HEK293 (cell line): Measurements from ENCODE around the gene OR5H2.

ENCODE experiments used
- CTCF ChIA-PET: fragments of 350-600 bp; formaldehyde crosslinking; extraction: SDS; loops from one replicate; lab custom pipeline; 2021; ENCODE audit warnings: antibody characterized with exemption; lab: Yijun Ruan, JAX
- POLR2A ChIA-PET: fragments of 300-600 bp; formaldehyde crosslinking; extraction: SDS; loops from one replicate; lab custom pipeline; 2020; ENCODE audit warnings: antibody characterized with exemption, inconsistent platforms; lab: Yijun Ruan, JAX
- H3K27ac ChIP-seq: fragments of 200-500 bp; sonication (Bioruptor generic); 2 replicates; pipeline ENCODE4 v1.5.1; 2014; ENCODE audit warnings: low read depth, low read length, control low read depth, inconsistent platforms; ENCODE audit errors: extremely low read depth
- H3K36me3 ChIP-seq, 2 experiments: fragments of 200-500 bp in 1 of 2; sonication (Bioruptor generic) in 1 of 2; 1 replicate in 1 of 2; 2 replicates in 1 of 2; pipeline ENCODE4 v1.5.1; 2014 to 2017; ENCODE audit warnings: inconsistent platforms in 2 of 2, low read length in 2 of 2; ENCODE audit not compliant: control insufficient read depth in 2 of 2, insufficient read depth in 1 of 2
- H3K4me1 ChIP-seq: fragments of 200-500 bp; sonication (Bioruptor generic); 2 replicates; pipeline ENCODE4 v1.5.1; 2014; ENCODE audit warnings: mild to moderate bottlenecking, low read length, inconsistent platforms; ENCODE audit not compliant: control insufficient read depth, insufficient read depth
- H3K4me3 ChIP-seq: 2 replicates; pipeline ENCODE4 v1.5.1; 2011; ENCODE audit warnings: low read depth, mild to moderate bottlenecking, control low read depth, low read length, moderate library complexity
- H3K9me3 ChIP-seq: fragments of 200-500 bp; sonication (Bioruptor generic); 2 replicates; pipeline ENCODE4 v1.5.1; 2014; ENCODE audit warnings: low read depth, low read length, inconsistent platforms; ENCODE audit not compliant: control insufficient read depth, insufficient read depth
- GLIS1 ChIP-seq: fragments of 450-650 bp; formaldehyde crosslinking; IDR thresholded peaks from 2 replicates; pipeline ENCODE4 v1.5.1; 2016; ENCODE audit warnings: missing biosample characterization, missing genetic modification characterization
- HOXC10 ChIP-seq: sonication (generic); formaldehyde crosslinking; IDR thresholded peaks from 2 replicates; pipeline ENCODE4 v1.8.1; 2023; ENCODE audit warnings: mild to moderate bottlenecking, missing genetic modification reagents
- KLF1 ChIP-seq: fragments of 450-650 bp; formaldehyde crosslinking; IDR thresholded peaks from 2 replicates; pipeline ENCODE4 v1.5.1; 2016; ENCODE audit warnings: missing biosample characterization, missing genetic modification characterization
- MEIS1 ChIP-seq: sonication (generic); formaldehyde crosslinking; IDR thresholded peaks from 2 replicates; pipeline ENCODE4 v1.8.1; 2022; ENCODE audit warnings: missing genetic modification reagents, mild to moderate bottlenecking, borderline replicate concordance
- TRIM28 ChIP-seq: IDR thresholded peaks from 2 replicates; pipeline ENCODE4 v1.6.1; 2011; ENCODE audit warnings: low read length, control low read depth, borderline replicate concordance
- WT1 ChIP-seq: fragments of 450-650 bp; formaldehyde crosslinking; IDR thresholded peaks from 2 replicates; pipeline ENCODE4 v1.5.1; 2016; ENCODE audit warnings: missing biosample characterization, missing genetic modification characterization
- ZBTB1 ChIP-seq: fragments of 450-650 bp; formaldehyde crosslinking; IDR thresholded peaks from 2 replicates; pipeline ENCODE4 v1.5.1; 2016; ENCODE audit warnings: missing biosample characterization, missing genetic modification characterization
- ZIC2 ChIP-seq: fragments of 450-650 bp; formaldehyde crosslinking; IDR thresholded peaks from 2 replicates; pipeline ENCODE4 v1.5.1; 2016; ENCODE audit warnings: missing biosample characterization, missing genetic modification characterization
- ZNF121 ChIP-seq: fragments of 450-650 bp; formaldehyde crosslinking; IDR thresholded peaks from 2 replicates; pipeline ENCODE4 v1.5.1; 2016; ENCODE audit warnings: missing biosample characterization, missing genetic modification characterization
- ZNF19 ChIP-seq: fragments of 450-650 bp; formaldehyde crosslinking; IDR thresholded peaks from 2 replicates; pipeline ENCODE4; 2016; ENCODE audit warnings: missing biosample characterization, missing genetic modification characterization, low read depth
- ZNF214 ChIP-seq: fragments of 450-650 bp; formaldehyde crosslinking; IDR thresholded peaks from 2 replicates; pipeline ENCODE4 v1.5.1; 2017; ENCODE audit warnings: missing biosample characterization, mild to moderate bottlenecking, missing genetic modification characterization, borderline replicate concordance
- ZNF324 ChIP-seq: fragments of 450-650 bp; formaldehyde crosslinking; IDR thresholded peaks from 2 replicates; pipeline ENCODE4 v1.5.1; 2016; ENCODE audit warnings: missing biosample characterization, missing genetic modification characterization
- ZNF350 ChIP-seq: fragments of 450-650 bp; formaldehyde crosslinking; IDR thresholded peaks from 2 replicates; pipeline ENCODE4 v1.5.0; 2017; ENCODE audit warnings: missing biosample characterization, mild to moderate bottlenecking, missing genetic modification characterization
- ZNF473 ChIP-seq: fragments of 450-650 bp; formaldehyde crosslinking; IDR thresholded peaks from 2 replicates; pipeline ENCODE4 v1.5.1; 2017; ENCODE audit warnings: missing biosample characterization, missing genetic modification characterization
- ZNF510 ChIP-seq: fragments of 450-650 bp; formaldehyde crosslinking; IDR thresholded peaks from 2 replicates; pipeline ENCODE4 v1.5.1; 2018; ENCODE audit warnings: mild to moderate bottlenecking, missing genetic modification characterization, missing biosample characterization; ENCODE audit not compliant: insufficient replicate concordance
- ZNF571 ChIP-seq: fragments of 450-650 bp; formaldehyde crosslinking; IDR thresholded peaks from 2 replicates; pipeline ENCODE4 v1.5.0; 2017; ENCODE audit warnings: missing biosample characterization, missing genetic modification characterization
- ZNF629 ChIP-seq: fragments of 450-650 bp; formaldehyde crosslinking; IDR thresholded peaks from 2 replicates; pipeline ENCODE4 v1.5.1; 2017; ENCODE audit warnings: missing biosample characterization, missing genetic modification characterization
- ZNF654 ChIP-seq: fragments of 450-650 bp; formaldehyde crosslinking; IDR thresholded peaks from 2 replicates; pipeline ENCODE4 v1.5.1; 2016; ENCODE audit warnings: low read depth, missing biosample characterization, missing genetic modification characterization
- ZNF677 ChIP-seq: fragments of 450-650 bp; IDR thresholded peaks from 2 replicates; pipeline ENCODE4 v1.5.0; 2018; ENCODE audit warnings: missing biosample characterization, mild to moderate bottlenecking, missing genetic modification characterization, moderate library complexity
- ZNF777 ChIP-seq: fragments of 450-650 bp; formaldehyde crosslinking; IDR thresholded peaks from 2 replicates; pipeline ENCODE4 v1.5.1; 2017; ENCODE audit warnings: missing biosample characterization, missing genetic modification characterization, borderline replicate concordance
- ZSCAN30 ChIP-seq: fragments of 450-650 bp; IDR thresholded peaks from 2 replicates; pipeline ENCODE4 v1.5.1; 2018; ENCODE audit warnings: missing biosample characterization, mild to moderate bottlenecking, missing genetic modification characterization, moderate library complexity
- TF ChIP-seq, protein P1 (sequence below): fragments of 450-650 bp; formaldehyde crosslinking; IDR thresholded peaks from 2 replicates; pipeline ENCODE4 v1.5.1; 2016; ENCODE audit warnings: missing biosample characterization, missing genetic modification characterization
- TF ChIP-seq, protein P2 (sequence below): sonication (generic); formaldehyde crosslinking; IDR thresholded peaks from 2 replicates; pipeline ENCODE4 v1.8.1; 2022; ENCODE audit warnings: mild to moderate bottlenecking, moderate library complexity, missing genetic modification reagents
- TF ChIP-seq, protein P3 (sequence below): fragments of 450-650 bp; formaldehyde crosslinking; conservative IDR thresholded peaks from 2 replicates; pipeline ENCODE4 v1.5.1; 2016; ENCODE audit warnings: low read depth, missing biosample characterization, missing genetic modification characterization
- TF ChIP-seq, protein P4 (sequence below): fragments of 450-650 bp; formaldehyde crosslinking; IDR thresholded peaks from 2 replicates; pipeline ENCODE4 v1.5.1; 2016; ENCODE audit warnings: missing biosample characterization, missing genetic modification characterization

OR5H2 gene

DNA sequence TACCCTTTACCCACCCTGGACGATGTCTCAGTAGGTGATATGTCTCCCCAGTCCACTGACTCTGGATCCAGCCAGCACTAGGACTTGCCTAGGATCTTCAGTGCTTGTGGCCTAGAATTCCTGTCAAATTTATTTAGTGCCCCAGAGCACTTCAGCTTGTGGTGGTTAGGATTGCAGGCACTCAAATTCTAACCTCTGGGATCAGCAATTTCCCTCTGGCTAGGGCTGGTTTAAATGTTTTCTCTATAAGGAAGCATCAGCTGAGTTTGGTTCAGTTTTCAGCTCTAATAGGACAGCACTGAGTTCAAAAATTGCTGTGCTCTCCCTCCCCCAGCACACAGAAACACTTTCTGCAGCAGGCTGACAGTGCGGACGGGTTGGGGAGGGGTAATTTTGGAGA is 10.2 kb upstream of the OR5H2 start:
- POLR2A ChIA-PET = no interaction called here
- CTCF ChIA-PET = no interaction called here
- Histone ChIP-seq H3K27ac (no peak overlapping the region), H3K4me1 (no peaks in the 10 kb centered on the region), H3K36me3 (no peaks in the 10 kb centered on the region)
- TF ChIP-seq ZNF121 (no peak), ZIC2 (tag by site-specific recombination) (no peak), HOXC10 (CRISPR knock-in tag) (no peak), TRIM28 (no peak), ZNF654 (no peak), ZNF571 (tag by site-specific recombination) (no peak), ZBTB1 (no peak), KLF1 (tag by site-specific recombination) (no peak), ZNF473 (tag by site-specific recombination) (no peak), ZNF510 (no peak), ZNF324 (tag by site-specific recombination) (no peak), ZSCAN30 (no peak)
- TF ChIP-seq, all 188 proteins: peak for 0
- H3K4me3 ChIP-seq = no peak overlapping the region
- H3K9me3 ChIP-seq = no peaks in the 10 kb centered on the region

DNA sequence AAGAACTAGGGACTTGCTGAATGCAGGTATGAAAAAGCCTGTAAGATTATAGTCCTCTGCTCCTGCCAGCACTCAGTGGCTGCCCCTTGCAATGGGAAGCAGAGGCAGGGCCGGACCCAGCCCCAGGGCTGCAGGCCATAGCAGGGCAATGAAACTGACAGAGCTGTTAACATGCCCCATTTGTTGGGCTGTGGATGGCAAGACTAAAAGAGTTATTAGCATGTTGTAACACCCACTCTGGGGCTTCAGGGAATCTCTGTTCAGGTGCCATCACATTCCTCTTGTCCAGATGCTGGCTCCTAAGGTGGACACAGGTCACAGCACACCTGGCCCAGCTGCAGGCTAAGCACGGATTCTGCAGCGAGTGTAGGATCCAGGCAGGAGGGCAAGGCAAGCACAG is 7.4 kb upstream of the OR5H2 start:
- Histone ChIP-seq H3K36me3 (no peaks in the 10 kb centered on the region), H3K4me1 (no peaks in the 10 kb centered on the region), H3K4me3 (no peak overlapping the region), H3K9me3 (no peaks in the 10 kb centered on the region), H3K27ac (no peak overlapping the region)
- TF ChIP-seq, protein P1, sequence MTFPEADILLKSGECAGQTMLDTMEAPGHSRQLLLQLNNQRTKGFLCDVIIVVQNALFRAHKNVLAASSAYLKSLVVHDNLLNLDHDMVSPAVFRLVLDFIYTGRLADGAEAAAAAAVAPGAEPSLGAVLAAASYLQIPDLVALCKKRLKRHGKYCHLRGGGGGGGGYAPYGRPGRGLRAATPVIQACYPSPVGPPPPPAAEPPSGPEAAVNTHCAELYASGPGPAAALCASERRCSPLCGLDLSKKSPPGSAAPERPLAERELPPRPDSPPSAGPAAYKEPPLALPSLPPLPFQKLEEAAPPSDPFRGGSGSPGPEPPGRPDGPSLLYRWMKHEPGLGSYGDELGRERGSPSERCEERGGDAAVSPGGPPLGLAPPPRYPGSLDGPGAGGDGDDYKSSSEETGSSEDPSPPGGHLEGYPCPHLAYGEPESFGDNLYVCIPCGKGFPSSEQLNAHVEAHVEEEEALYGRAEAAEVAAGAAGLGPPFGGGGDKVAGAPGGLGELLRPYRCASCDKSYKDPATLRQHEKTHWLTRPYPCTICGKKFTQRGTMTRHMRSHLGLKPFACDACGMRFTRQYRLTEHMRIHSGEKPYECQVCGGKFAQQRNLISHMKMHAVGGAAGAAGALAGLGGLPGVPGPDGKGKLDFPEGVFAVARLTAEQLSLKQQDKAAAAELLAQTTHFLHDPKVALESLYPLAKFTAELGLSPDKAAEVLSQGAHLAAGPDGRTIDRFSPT (tag by site-specific recombination) = no peak
- no peak for TF ChIP-seq ZNF777 (tag by site-specific recombination)
- no peak for TF ChIP-seq ZNF214 (tag by site-specific recombination)
- no peak for TF ChIP-seq ZNF677
- TF ChIP-seq, protein P2, sequence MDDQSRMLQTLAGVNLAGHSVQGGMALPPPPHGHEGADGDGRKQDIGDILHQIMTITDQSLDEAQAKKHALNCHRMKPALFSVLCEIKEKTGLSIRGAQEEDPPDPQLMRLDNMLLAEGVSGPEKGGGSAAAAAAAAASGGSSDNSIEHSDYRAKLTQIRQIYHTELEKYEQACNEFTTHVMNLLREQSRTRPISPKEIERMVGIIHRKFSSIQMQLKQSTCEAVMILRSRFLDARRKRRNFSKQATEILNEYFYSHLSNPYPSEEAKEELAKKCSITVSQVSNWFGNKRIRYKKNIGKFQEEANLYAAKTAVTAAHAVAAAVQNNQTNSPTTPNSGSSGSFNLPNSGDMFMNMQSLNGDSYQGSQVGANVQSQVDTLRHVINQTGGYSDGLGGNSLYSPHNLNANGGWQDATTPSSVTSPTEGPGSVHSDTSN (CRISPR knock-in tag) = no peak
- no peak for TF ChIP-seq WT1 (tag by site-specific recombination)
- no peak for TF ChIP-seq ZNF19 (tag by site-specific recombination)
- POLR2A ChIA-PET = no interaction called here
- CTCF ChIA-PET = no interaction called here

DNA sequence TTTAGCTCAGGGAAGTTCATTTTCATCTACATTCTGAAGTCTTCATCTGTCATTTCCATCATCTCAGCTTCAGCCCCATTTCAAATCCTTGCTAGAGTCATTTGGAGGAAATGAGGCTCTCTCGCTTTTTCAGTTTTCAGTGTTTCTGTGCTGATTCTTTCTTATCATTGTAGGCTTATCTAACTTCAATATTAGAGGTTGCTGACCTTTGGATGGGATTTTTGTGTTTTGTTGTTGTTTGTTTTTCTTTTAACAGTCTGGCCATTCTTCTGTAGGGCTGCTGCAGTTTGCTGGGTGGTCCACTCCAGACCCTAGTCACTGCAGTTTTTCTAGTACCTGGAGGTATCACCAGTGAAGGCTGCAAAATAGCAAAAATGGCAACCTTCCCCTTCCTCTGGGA is 8.6 kb downstream of the OR5H2 start:
- CTCF ChIA-PET = no interaction called here
- no peak for TF ChIP-seq ZNF350 (tag by site-specific recombination)
- no peak for TF ChIP-seq ZNF629 (tag by site-specific recombination)
- TF ChIP-seq, protein P3, sequence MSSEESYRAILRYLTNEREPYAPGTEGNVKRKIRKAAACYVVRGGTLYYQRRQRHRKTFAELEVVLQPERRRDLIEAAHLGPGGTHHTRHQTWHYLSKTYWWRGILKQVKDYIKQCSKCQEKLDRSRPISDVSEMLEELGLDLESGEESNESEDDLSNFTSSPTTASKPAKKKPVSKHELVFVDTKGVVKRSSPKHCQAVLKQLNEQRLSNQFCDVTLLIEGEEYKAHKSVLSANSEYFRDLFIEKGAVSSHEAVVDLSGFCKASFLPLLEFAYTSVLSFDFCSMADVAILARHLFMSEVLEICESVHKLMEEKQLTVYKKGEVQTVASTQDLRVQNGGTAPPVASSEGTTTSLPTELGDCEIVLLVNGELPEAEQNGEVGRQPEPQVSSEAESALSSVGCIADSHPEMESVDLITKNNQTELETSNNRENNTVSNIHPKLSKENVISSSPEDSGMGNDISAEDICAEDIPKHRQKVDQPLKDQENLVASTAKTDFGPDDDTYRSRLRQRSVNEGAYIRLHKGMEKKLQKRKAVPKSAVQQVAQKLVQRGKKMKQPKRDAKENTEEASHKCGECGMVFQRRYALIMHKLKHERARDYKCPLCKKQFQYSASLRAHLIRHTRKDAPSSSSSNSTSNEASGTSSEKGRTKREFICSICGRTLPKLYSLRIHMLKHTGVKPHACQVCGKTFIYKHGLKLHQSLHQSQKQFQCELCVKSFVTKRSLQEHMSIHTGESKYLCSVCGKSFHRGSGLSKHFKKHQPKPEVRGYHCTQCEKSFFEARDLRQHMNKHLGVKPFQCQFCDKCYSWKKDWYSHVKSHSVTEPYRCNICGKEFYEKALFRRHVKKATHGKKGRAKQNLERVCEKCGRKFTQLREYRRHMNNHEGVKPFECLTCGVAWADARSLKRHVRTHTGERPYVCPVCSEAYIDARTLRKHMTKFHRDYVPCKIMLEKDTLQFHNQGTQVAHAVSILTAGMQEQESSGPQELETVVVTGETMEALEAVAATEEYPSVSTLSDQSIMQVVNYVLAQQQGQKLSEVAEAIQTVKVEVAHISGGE (tag by site-specific recombination) = no peak
- no peak for TF ChIP-seq MEIS1 (CRISPR knock-in tag)
- TF ChIP-seq, protein P4, sequence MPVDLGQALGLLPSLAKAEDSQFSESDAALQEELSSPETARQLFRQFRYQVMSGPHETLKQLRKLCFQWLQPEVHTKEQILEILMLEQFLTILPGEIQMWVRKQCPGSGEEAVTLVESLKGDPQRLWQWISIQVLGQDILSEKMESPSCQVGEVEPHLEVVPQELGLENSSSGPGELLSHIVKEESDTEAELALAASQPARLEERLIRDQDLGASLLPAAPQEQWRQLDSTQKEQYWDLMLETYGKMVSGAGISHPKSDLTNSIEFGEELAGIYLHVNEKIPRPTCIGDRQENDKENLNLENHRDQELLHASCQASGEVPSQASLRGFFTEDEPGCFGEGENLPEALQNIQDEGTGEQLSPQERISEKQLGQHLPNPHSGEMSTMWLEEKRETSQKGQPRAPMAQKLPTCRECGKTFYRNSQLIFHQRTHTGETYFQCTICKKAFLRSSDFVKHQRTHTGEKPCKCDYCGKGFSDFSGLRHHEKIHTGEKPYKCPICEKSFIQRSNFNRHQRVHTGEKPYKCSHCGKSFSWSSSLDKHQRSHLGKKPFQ (tag by site-specific recombination) = no peak
- no peak for TF ChIP-seq GLIS1 (tag by site-specific recombination)

More for the DNA sequence above, 8.6 kb downstream of the OR5H2 start:
- no peaks in the 10 kb centered on the region for H3K4me1 ChIP-seq
- H3K9me3 ChIP-seq = no peaks in the 10 kb centered on the region
- no peak overlapping the region for H3K27ac ChIP-seq
- POLR2A ChIA-PET = no interaction called here
- no peaks in the 10 kb centered on the region for H3K36me3 ChIP-seq
- no peak overlapping the region for H3K4me3 ChIP-seq
